HK-2 (cell line): ENCODE data around the gene NUTF2.
A peak's percentile ranks its signal among the peaks of the same experiment; 100 is the strongest.
"Not testable (repeated sequence)": the region's sequence is repeated elsewhere in the genome, so short reads cannot be mapped to it uniquely, and the experiment has no call there.

ENCODE experiments used
- DNase-seq: peaks from one replicate; pipeline ENCODE4 v3.0.0-alpha.2; 2018; ENCODE audit not compliant: unreplicated experiment

The NUTF2 gene

DNA sequence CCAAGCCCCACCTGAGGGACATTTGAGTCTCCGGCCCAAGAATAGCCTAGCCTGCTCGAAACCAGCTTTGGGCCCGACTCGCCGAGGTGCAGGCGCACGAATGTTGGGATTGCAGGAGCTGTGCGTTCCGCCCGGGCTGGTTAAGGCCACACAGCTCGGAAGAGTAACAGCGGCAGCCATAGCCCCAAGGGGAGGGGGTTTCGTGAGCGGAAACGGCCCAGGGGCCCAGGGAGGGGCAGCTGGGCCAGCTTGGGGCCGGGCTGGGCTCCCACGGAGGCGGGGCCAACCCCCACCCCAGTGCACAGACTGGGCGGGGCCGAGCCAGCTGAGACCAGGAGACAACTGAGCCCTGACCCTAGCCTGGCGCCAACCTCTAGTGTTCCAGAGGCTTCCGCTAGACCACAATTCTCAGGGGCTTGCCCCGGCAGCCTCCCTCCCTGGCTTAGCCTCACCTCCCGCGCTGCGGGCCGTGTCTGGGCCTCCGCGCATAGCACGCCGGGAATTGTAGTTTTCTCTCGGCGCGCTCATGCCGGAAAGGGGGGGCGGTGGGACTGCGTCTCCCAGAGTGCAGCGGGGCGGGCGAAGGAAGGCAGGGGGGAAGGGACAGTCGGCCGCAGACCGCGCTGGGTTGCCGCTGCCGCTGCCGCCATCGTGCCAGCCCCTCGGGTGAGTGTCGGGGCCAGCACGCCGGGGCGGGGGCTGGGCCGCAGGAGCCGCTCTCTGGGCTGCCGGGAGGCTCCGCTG is at the start of gene NUTF2:
NUTF2 (plus strand) TSS at position 614 of the 744 bp plus-strand sequence. CDS start 18,198 bp downstream, outside the sequence.
- DNase-seq: peak; percentile 98

DNA sequence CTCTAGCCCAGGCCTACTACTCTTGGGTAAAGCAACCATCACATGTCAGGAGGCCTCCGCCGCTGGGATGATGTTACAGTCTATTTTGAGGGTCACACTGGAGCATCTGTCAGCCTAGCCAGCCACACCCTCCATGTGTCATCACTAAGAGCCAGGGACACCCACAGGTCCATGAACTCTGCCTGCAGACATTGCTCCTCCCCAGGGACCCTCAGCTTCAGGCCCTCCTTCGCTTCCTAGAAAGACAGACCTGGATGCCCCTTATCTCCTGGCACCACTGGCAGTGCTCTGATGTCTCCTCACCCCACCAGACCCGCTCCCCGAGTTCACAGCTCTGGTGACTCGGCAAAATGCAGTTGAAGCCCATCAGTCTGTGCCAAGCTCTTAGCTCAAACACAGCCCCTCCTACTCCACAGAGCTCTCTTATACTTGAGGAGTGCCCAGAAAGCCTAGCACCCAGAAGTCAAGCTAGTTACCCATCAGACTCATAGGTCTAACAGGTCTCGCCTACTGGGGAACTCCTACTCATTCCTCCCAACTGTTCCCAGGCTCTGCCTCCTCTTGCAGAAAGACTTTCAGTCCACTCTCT is 46.3 kb upstream of the NUTF2 start:
- no peak for DNase-seq

DNA sequence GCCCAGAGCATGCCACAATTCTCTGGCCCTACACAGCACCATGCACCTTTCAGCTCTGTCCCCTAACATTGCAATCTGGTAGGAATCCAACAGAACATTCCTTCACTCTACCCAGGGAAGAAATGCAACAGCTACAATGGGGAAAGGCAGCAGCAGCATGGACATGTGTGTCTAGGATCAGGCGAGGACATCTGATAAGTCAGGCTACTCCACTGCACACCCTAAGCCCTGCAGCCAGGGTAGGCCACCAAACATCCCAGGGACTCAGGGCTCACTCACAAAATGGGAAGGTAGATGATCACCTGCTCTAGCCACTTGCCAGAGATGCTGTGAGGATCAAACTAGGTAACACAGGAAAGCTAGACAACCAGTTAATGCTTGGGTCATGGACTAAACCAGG is 45.5 kb upstream of the NUTF2 start:
- no peak for DNase-seq

DNA sequence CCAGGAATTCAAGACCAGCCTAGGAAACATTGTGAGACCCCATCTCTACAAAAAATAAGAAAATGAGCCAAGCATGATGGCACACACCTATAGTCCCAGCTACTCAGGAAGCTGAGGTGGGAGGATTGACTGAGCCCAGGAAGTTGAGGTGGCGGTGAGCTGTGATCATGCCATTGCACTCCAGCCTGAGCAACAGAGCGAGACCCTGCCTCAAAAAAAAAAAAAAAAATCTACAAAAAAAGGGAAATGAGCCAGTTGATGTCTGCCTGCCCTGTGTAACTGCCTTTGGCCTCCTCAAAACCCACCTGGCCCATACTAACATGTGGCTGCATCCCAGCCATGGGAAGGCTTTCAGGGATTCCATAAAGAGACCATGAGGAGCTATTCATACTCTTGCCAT is 44.9 kb upstream of the NUTF2 start:
- no peak for DNase-seq

DNA sequence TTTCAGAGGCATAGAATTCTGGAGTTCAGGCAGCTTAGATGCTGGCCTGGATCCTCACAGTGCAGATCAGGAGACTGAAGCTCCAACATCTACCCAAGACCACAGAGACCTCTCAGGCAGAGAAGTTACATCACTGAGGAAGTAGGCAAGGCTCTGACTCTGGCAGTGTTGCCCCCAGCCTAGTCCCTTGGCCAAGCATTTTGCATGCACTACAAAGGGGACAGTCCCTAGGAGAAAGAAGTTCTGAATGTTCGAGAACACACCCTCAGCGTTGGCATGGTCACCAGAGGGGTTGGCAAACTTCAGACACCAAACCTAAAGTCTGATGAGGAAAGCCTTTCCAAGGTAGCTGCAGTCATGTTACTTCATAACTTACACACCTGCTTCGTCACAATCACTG is 42.8 kb upstream of the NUTF2 start:
- no peak for DNase-seq

DNA sequence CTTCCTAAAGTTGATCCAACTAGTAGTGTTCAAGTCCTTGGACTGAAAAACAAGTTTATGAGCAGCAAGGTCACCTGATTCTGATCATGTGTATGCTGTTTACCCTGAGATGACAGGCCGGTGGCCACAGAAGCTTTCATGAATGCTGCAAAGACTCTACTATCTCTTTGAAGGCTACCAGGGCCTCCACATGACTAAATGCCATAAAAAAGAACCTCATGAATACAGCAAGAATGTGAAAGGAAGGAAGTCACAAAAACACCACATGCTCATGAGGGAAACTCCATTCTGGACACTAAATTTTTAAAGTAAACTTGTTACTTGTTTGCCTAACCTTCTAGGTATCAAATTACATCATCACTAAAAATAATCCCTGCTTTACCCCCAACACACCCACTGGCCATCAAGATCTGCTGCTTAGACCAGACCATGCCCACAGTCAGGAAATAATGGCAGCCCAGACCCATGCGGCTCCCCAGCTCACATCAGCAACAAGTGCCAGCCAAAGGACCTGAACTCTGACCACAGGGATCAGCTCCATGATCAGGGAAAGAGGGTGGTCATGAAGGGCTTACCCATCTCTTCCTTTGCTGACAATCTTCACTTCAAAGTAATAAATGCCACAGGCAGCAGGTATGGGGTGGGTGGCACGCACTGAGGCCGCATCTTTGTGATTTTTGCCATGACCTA is 41.7 kb upstream of the NUTF2 start:
- no peak for DNase-seq

DNA sequence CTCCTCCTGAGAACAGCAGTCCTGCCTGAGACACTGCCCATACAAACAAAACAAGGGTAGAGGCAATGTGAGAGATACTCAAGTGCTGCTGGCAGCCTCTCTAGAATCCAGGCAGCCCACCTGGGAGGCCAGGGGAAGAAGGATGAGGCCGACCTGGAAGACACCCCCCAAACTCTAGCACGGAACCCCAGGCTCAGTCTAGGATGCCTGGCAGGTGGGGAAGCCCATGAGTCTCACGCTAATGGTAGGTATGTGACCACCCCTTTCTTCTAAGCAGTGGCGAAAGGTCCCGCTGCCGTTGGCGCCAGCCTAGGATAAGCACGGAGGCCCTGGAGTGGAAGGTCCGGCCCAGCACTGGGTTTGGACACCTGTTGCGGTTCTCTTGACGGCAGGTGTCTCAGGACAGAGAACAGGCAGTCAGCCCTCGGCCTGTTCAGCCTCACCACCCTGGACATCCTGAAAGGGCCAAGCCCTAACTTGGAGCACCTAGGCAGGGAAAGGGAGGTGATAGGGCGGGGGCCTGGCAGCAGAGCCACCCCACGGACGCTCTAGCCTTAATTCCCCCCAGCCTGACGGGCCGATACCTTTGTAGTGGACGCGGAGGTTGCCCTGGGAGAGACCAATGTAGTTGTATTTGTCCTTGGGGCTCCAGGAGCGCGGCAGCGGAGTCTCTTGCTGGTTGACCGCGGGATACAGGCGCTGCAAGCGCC is 40.9 kb upstream of the NUTF2 start:
- DNase-seq: no peak

DNA sequence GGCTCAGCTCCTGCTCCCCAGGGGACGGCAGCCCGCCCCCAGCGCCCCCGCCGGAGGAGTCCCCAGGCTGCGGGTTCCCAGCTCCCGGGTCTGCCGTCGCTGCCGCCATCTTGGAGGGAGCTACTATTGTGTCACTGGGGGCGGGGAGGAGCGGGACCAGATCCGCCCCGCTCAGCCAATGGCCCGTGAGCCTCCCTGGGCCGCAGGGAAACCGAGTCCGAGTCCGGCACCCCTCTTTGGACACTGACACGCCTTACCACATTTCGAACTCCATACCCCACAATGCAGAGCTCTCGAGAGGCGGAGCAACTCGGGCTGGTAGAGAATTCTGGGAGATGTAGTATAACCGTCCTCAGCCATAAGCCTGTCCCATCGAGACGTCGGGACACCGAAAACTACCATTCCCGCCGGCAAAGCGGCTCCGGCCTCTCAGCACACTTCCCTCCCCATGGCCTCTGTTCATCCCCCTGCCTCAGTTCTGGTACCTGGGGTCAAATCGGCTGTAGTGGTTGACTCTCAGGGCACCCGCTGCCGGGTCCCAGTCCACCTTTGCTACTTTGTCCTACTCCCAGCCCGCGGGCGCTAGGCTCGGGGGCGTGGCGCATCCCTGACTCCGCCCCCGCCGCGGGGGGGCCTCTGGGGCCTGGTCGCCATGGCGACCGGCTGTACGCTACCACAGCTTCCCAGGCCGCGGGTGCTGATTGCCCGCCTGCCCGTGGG is 40.1 kb upstream of the NUTF2 start, which contains the start of the genes RANBP10 and TSNAXIP1:
RANBP10 (minus strand) TSS at position 133 of the 720 bp plus-strand sequence; CDS start at position 109, 24 bp downstream.
TSNAXIP1 (plus strand) TSS at position 462 of the 720 bp plus-strand sequence. CDS start 261 bp downstream, outside the sequence.
- DNase-seq: peak; percentile 97

DNA sequence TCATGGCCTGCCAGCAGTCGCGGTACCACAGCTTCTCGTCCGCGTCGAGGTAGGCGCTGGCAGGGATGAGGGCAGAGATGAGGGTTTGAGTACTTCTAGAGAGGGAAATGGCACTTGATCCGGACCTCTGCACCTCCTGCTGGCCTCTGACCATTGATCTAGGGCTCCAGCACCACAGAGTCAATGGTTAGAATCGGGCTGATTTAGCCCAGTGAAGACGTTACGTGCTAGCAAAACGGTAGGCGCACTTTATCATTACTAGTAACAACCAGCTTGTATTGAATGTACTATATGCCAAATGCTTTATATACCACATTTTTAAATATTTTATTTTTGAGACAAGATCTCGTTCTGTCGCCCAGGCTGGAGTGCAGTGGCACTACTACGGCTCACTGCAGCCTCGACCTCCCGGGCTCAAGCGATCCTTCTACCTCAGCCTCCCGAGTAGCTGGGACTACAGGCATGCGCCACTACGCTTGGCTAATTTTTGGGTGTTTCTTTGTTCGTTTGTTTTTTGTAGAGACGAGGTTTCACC is 39.5 kb upstream of the NUTF2 start:
- DNase-seq: no peak

DNA sequence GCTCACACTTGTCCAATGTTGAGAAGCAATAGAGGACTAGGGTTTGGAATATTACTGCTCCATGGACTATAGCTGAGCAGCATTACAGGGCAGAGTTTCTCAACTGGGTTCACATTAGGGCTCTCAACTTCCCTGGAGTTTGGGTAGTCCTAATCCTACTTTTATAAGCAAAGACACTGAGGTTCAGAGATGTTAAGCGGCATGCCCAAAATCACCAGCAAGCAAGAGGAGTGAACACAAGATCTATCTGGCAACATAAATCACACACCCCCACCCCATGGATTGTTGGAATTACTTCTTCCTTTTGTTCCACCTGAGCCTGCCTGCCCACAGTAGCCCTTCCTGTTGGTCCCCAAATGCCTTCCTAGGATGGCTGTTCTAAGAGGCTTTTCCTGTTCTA is 34.8 kb upstream of the NUTF2 start:
- no peak for DNase-seq

DNA sequence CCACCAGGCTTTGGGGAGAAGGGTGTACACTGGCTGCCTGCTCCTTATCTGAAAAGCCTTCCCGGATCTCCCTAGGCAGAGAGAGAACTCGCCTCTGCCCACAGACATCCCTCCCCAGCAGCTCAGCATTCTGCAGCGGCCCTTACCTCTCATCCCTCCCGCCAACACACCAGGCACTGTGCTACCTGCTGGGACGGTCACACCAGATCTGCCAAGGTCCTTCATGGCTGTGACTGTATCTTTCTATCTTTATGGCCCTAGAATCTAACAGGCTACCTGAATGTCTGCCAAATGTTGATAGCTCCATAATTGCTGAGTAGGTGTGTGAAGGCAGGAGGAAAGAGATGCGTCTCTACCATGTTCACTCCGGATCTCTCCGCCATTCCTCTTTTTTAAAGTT is 32.2 kb upstream of the NUTF2 start:
- no peak for DNase-seq

DNA sequence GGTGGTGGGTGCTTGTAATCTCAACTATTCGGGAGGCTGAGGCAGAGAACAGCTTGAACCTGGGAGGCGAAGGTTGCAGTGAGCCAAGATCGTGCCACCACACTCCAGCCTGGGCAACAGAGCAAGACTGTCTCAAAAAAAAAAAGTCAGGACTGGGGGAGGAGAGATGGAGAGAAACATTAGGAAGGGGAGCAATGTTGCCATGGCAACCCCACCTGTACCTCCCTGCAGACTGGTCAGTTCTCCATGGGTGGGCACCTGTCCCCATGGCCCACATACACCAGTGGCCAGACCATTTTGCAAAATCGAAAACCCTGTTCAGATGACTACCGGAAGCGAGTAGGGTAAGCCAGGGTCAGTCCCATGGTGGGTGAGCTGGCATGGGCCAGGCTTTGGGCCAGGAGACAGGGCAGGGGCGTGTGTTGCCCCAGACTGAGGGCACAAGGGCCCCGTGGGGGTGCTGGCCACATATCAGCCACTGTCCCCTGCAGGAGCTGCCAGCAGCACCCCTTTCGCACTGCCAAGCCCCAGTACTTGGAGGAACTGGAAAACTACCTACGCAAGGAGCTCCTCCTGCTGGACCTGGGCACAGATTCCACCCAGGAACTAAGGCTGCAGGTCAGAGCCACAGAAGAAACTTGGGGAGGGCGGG is 26.0 kb upstream of the NUTF2 start:
- no peak for DNase-seq

DNA sequence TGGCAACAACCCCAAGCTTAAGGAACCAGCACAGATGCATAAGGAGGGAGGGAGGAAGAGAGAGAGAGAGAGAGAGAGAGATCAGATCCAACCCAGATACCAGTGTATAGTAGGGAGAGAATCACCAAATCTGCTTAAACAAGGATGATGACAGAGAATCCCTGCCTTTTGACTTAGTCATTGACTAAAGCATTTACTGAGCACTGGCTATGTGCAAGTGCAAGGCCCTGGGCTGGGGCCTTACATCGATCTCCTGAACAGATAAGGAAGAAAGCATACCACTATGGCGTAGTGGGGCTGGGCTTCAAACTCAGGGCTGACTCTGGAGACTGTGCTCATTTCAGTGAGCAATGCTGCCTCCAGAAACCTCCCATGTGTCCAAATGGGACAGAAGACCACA is 24.2 kb upstream of the NUTF2 start:
- DNase-seq: no peak

DNA sequence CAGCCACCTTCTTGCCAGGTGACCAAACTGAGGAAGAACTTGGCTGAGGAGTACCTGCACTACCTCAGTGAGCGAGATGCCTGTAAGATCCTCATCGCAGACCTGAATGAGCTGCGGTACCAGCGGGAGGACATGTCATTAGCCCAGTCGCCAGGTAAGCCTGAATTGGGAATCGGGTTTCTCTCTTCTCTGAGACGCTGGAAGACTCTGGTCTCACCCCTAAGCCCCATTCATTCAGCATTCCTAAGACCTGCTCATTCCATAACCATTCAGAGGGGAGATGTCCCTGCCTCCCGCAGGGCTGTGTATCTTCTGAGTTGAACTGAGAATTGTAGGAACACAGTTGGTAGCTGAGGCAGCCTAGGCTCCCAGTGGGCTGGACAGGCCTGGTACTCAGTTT is 21.6 kb upstream of the NUTF2 start:
- no peak for DNase-seq

DNA sequence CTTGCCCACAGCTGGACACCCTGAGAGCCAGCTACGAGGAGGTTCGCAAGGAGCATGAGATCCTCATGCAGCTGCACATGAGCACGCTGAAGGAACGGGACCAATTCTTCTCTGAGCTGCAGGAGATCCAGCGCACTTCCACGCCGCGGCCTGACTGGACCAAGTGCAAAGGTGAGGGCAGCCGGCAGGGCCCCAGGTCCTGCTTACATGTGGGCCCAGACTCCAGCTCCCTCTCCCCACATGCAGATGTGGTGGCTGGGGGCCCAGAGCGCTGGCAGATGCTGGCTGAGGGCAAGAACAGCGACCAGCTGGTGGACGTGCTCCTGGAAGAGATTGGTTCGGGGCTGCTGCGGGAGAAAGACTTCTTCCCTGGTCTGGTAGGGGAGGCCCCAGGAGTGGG is 20.8 kb upstream of the NUTF2 start:
- no peak for DNase-seq

DNA sequence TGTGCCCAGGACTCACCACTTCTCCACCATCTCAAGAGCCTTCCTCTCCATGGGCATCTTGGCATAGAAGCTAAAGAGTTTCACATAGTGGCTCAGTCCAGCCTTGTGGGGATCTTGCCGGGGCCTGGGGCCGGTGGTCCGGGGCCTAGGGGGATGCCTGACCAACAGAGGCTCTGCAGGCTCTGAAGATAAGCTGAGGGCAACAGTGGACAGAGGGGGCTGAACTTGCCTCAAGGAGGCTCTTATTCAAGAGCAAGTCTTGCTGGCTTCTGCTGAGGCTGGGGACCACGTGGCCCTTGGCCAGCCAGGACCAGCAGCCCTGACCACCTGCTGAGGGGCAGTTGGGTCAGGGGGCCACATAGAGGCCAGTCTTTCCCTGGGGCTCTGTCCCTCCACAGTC is 18.1 kb upstream of the NUTF2 start:
- no peak for DNase-seq

DNA sequence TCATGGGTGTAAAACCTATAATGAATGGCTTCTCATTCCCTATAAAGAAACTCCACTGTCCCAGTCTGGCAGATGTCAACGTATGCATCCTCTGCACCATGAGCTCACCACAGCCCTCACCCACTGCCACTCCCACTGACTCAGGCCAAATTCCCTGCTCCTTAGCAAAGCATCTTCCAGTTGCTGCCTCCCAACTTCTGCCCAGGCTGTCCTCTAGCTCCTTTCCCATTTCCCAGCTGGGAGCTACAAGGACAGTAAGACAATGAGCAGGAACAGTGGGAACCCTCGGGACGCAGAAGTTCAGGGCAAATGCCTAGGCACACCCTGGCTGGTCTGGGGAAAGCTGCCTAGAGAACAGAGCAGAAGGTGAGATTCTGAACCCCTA is 13.7 kb upstream of the NUTF2 start:
- peak; percentile 52 for DNase-seq

DNA sequence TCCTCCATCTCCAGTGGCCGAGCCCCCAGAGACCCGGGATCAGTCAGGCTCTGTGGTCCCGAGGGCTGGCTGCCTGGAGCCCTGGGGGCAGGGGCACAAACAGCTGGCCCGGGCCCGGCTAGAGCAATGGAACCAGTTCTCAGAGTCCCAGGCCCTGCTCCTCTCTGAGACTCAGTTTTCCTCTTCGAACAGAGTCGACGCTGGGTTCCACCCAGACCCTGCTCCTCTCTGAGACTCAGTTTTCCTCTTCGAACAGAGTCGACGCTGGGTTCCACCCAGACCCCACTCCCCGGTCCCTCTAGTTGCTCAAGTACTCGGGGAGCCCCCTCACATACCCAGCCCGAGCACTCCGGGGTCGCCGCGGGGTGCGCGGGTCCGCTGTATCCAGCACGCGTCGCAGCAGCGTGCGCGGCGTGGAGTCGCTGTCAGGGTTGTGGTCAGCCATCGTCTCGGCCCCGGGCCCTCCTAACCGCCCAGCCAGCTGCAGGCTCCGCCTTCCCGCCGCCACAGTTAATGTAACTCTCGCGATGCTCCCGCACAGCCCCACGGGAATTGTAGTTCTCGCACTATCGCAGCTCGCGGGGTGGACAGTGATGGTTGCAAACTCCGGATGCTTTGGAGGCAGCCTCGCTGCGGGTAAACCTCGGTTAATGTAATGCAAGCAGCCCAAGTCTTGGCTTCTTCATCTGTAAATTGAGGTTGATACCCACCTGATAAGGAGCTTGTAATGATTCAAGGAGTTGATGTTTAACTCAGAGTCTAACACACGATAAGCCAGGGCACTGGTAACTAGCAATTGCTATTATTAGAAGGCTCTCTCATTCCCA is 13.1 kb upstream of the NUTF2 start:
- peak; percentile 93 for DNase-seq

DNA sequence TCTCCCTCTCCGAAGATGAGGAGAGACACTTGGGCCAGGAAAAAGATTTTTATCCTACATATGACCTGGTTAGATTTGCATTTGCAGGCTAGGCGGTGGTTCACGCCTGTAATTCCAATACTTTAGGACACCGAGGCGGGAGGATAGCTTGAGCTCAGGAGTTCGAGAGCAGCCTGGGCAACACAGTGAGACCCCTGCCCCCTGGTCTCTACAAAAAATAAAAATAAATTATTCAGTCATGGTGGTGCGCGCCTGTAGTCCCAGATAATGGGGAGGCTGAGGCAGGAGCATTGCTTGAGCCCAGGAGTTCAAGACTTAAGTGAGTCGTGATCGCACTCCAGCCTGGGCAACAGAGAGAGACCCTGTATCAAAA is 12.5 kb upstream of the NUTF2 start:
- no peak for DNase-seq

DNA sequence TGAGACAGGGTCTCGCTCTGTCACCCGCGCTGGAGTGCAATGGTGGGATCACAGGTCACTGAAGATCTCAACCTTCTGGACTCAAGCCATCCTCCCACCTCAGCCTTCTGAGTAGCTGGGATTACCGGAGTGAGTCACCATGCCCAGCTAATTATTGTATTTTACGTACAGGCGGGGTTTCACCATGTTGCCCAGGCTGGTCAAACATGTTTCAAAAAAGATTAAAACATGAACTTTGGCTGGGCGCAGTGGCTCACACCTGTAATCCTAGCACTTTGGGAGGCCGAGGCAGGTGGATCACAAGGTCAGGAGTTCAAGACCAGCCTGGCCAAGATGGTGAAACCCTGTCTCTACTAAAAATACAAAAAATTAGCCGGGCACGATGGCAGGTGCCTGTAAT is 9.5 kb upstream of the NUTF2 start:
- DNase-seq: not testable (repeated sequence)
